HG03432 (cell line): Measurements from ENCODE around the gene EXOSC10.
"Not testable (repeated sequence)": the region's sequence is repeated elsewhere in the genome, so short reads cannot be mapped to it uniquely, and the experiment has no call there.

Experiments
- ATAC-seq: cut with Tn5 transposase; IDR thresholded peaks from one replicate; pipeline ENCODE4 v1.9.1; 2021; ENCODE audit warnings: mild to moderate bottlenecking, moderate library complexity; ENCODE audit not compliant: unreplicated experiment

The EXOSC10 gene

GRCh38 chr1:11114966-11115365 is 15.3 kb upstream of the EXOSC10 start:
- ATAC-seq: no peak

GRCh38 chr1:11109047-11109760 is 9.5 kb upstream of the EXOSC10 start:
- no peak for ATAC-seq

- ATAC-seq: no peak
These were observed 7.9 kb upstream of the EXOSC10 start for GRCh38 chr1:11107599-11107998.

- no peak for ATAC-seq
These were observed 5.9 kb upstream of the EXOSC10 start for GRCh38 chr1:11105586-11105985.

- ATAC-seq: no peak
These were observed 1.7 kb upstream of the EXOSC10 start for GRCh38 chr1:11101347-11101746.

GRCh38 chr1:11100806-11101205 is 1.1 kb upstream of the EXOSC10 start:
- not testable (repeated sequence) for ATAC-seq

- ATAC-seq: no peak
These were observed 452 bp upstream of the EXOSC10 start for GRCh38 chr1:11100149-11100493.

- no peak for ATAC-seq
These were observed 749 bp downstream of the EXOSC10 start for GRCh38 chr1:11098931-11099309.

- ATAC-seq: not testable (repeated sequence)
These were observed 15.9 kb downstream of the EXOSC10 start for GRCh38 chr1:11083784-11084183.

- no peak for ATAC-seq
These were observed 18.7 kb downstream of the EXOSC10 start for GRCh38 chr1:11080931-11081330.

GRCh38 chr1:11078631-11079030 is 21.0 kb downstream of the EXOSC10 start:
- ATAC-seq: no peak

GRCh38 chr1:11073398-11073797 is 26.3 kb downstream of the EXOSC10 start:
- not testable (repeated sequence) for ATAC-seq

GRCh38 chr1:11072216-11072917 is 27.3 kb downstream of the EXOSC10 start:
- no peak for ATAC-seq

GRCh38 chr1:11071463-11072215 is 28.0 kb downstream of the EXOSC10 start:
- no peak for ATAC-seq

- ATAC-seq: no peak
These were observed 28.8 kb downstream of the EXOSC10 start for GRCh38 chr1:11070876-11071275.

GRCh38 chr1:11068600-11069473 is 30.8 kb downstream of the EXOSC10 start:
- ATAC-seq: no peak

- ATAC-seq: no peak
These were observed 31.7 kb downstream of the EXOSC10 start for GRCh38 chr1:11067716-11068599.

GRCh38 chr1:11065796-11066195 is 33.9 kb downstream of the EXOSC10 start:
- no peak for ATAC-seq

GRCh38 chr1:11064942-11065341 is 34.7 kb downstream of the EXOSC10 start:
- no peak for ATAC-seq
